Mesendoderm (in vitro differentiated cells): ENCODE results near the gene BTG1.

ENCODE experiments used
- DNase-seq: peaks from one replicate; pipeline ENCODE4 v3.0.0; 2013
- H2AK5ac ChIP-seq: 2 replicates; pipeline ENCODE4 v1.6.1; 2013; ENCODE audit warnings: low read length, inconsistent platforms
- H2BK120ac ChIP-seq: 2 replicates; pipeline ENCODE4 v1.6.1; 2013; ENCODE audit warnings: low read depth, mild to moderate bottlenecking, low read length, moderate library complexity, mixed read lengths
- H2BK15ac ChIP-seq: replicated peaks from 2 replicates; pipeline ENCODE4 v1.6.1; 2013; ENCODE audit warnings: low read depth, mild to moderate bottlenecking, moderate library complexity
- H2BK5ac ChIP-seq: 2 replicates; pipeline ENCODE4 v1.6.1; 2013; ENCODE audit warnings: low read length, inconsistent platforms
- H3K18ac ChIP-seq: 2 replicates; pipeline ENCODE4 v1.6.1; 2013; ENCODE audit warnings: mild to moderate bottlenecking, low read length, mixed read lengths
- H3K23ac ChIP-seq: one replicate; pipeline ENCODE4 v1.6.1; 2013; ENCODE audit warnings: low read length
- H3K27ac ChIP-seq: 2 replicates; pipeline ENCODE4 v1.5.1; 2013; ENCODE audit warnings: low read depth, mild to moderate bottlenecking, inconsistent platforms, low read length, moderate library complexity
- H3K27me3 ChIP-seq: 2 replicates; pipeline ENCODE4 v1.6.1; 2013; ENCODE audit warnings: low read length, control low read depth, mild to moderate bottlenecking, inconsistent platforms; ENCODE audit not compliant: insufficient read depth, poor library complexity
- H3K36me3 ChIP-seq: 2 replicates; pipeline ENCODE4 v1.6.1; 2013; ENCODE audit warnings: low read length, inconsistent platforms; ENCODE audit not compliant: control insufficient read depth, insufficient read depth
- H3K4ac ChIP-seq: one replicate; pipeline ENCODE4 v1.6.1; 2013; ENCODE audit warnings: low read depth, mild to moderate bottlenecking, low read length, moderate library complexity
- H3K4me1 ChIP-seq: 2 replicates; pipeline ENCODE4 v1.6.1; 2013; ENCODE audit warnings: low read depth, low read length, inconsistent platforms; ENCODE audit not compliant: control insufficient read depth
- H3K4me2 ChIP-seq: 2 replicates; pipeline ENCODE4 v1.6.1; 2013; ENCODE audit warnings: low read length
- H3K4me3 ChIP-seq: 2 replicates; pipeline ENCODE4 v1.5.1; 2013; ENCODE audit warnings: mild to moderate bottlenecking, low read length
- H3K56ac ChIP-seq: one replicate; pipeline ENCODE4 v1.6.1; 2013; ENCODE audit warnings: low read length
- H3K79me1 ChIP-seq: 2 replicates; pipeline ENCODE4 v1.6.1; 2013; ENCODE audit warnings: low read length, inconsistent platforms
- H3K79me2 ChIP-seq: 2 replicates; pipeline ENCODE4 v1.6.1; 2013; ENCODE audit warnings: mild to moderate bottlenecking, low read length; ENCODE audit not compliant: control insufficient read depth, insufficient read depth
- H3K9ac ChIP-seq: 2 replicates; pipeline ENCODE4 v1.6.1; 2013; ENCODE audit warnings: low read length, inconsistent platforms
- H4K5ac ChIP-seq: one replicate; pipeline ENCODE4 v1.6.1; 2013; ENCODE audit warnings: low read length
- H4K8ac ChIP-seq: one replicate; pipeline ENCODE4 v1.6.1; 2013; ENCODE audit warnings: low read depth, mild to moderate bottlenecking, control low read depth, low read length, moderate library complexity
- WGBS: extraction: QIAGEN DNeasy Blood & Tissue Kit; methylation state at CpG from one replicate; pipeline ENCODE4 v1.1.7; 2013; ENCODE audit warnings: low lambda C conversion rate, missing lambda C conversion rate; ENCODE audit not compliant: insufficient coverage; ENCODE audit errors: extremely low coverage; 5-methylcytosine and 5-hydroxymethylcytosine counted together

The BTG1 gene

DNA sequence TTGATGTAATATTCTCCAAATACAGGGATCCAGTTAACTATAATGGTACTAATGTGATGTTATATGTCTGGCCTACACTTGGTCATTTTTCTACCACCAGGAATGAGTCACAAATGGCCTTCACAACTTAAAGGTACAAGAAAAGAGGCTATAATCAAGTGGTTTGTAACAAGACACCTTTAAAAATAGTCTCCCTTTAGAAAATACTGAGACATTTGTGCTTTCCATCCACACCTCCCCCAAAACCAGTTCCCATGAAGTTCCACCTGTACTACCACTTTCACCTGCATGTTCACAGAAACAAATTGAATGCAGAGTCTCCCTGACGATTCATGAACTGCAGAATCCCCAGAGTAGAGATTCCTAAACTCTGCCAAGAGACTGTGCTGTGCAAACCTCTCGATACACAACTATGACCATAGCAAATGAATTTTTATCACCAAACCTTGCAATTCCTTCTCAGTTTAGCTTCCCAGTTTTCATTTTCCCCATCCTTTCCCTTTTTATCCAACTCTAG, 6.0 kb downstream of the BTG1 start:
- no peak overlapping the region for H3K23ac ChIP-seq
- peaks cover 8% of the 10 kb centered on the region for H3K79me1 ChIP-seq
- no peak overlapping the region for H2BK15ac ChIP-seq
- H3K79me2 ChIP-seq, result peaks cover 48% of the 10 kb centered on the region
- H3K9ac ChIP-seq, result no peak overlapping the region
- no peak overlapping the region for H2AK5ac ChIP-seq
- no peak overlapping the region for H3K56ac ChIP-seq
- no peak overlapping the region for H4K5ac ChIP-seq
- no peaks in the 10 kb centered on the region for H3K36me3 ChIP-seq
- H3K4me2 ChIP-seq, result no peak overlapping the region
- no CpG with 5 or more reads among the region's 2 CpGs for WGBS
- H3K4me3 ChIP-seq, result no peak overlapping the region
- no peak overlapping the region for H3K18ac ChIP-seq
- H2BK120ac ChIP-seq, result no peak overlapping the region
- H2BK5ac ChIP-seq, result no peak overlapping the region
- H3K4ac ChIP-seq, result no peak overlapping the region
- no peaks in the 10 kb centered on the region for H3K4me1 ChIP-seq
- no peaks in the 10 kb centered on the region for H3K27me3 ChIP-seq
- H4K8ac ChIP-seq, result no peak overlapping the region
- no peak for DNase-seq
- H3K27ac ChIP-seq, result no peak overlapping the region

DNA sequence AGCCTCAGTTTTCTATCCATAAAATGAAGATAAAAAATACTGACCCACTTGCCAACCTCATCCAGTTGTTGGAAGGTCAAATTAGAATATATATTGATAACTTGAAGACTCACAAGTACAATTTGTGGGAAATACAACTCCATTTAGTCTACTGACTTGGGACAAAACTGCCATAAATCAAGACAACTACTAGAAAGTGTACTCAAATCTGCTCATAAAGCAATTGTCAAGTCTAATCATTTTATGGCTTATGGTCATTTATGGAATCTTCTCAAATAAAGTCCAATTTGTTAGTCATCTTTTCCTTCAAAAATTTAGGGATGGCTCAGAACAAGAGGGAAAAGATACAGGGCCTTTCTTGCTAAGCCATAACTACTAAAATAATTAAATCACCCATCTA, 7.0 kb downstream of the BTG1 start:
- Histone ChIP-seq H3K56ac (no peak overlapping the region), H3K4ac (no peak overlapping the region), H3K27me3 (no peaks in the 10 kb centered on the region), H2BK15ac (no peak overlapping the region), H3K23ac (no peak overlapping the region), H3K79me2 (peaks cover 40% of the 10 kb centered on the region), H3K4me3 (no peak overlapping the region), H3K27ac (no peak overlapping the region), H2BK5ac (no peak overlapping the region), H3K79me1 (peaks cover 8% of the 10 kb centered on the region), H3K9ac (no peak overlapping the region), H3K4me2 (no peak overlapping the region), H3K4me1 (no peaks in the 10 kb centered on the region), H3K36me3 (no peaks in the 10 kb centered on the region), H2BK120ac (no peak overlapping the region), H4K8ac (no peak overlapping the region), H4K5ac (no peak overlapping the region), H2AK5ac (no peak overlapping the region), H3K18ac (no peak overlapping the region)
- no peak for DNase-seq

DNA sequence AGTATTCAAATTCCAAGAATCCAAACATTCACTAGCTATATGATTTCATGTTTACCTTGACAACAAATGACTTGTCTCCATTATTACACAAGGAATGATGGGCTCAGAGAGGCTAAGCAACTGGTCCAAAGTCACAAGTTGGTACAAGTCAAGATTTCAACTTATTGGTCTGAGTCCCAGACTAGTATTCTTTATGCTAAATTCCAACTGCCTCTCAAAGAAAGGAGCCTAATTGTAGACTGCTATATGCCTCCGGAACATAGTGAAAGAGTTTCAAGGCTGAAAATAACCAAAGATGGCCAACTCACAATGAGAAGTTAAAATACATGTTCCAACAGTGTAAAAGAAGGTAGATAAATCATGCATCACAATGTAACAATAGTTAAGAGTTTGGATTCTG, 7.5 kb downstream of the BTG1 start:
- no CpG with 5 or more reads among the region's 1 CpG for WGBS

DNA sequence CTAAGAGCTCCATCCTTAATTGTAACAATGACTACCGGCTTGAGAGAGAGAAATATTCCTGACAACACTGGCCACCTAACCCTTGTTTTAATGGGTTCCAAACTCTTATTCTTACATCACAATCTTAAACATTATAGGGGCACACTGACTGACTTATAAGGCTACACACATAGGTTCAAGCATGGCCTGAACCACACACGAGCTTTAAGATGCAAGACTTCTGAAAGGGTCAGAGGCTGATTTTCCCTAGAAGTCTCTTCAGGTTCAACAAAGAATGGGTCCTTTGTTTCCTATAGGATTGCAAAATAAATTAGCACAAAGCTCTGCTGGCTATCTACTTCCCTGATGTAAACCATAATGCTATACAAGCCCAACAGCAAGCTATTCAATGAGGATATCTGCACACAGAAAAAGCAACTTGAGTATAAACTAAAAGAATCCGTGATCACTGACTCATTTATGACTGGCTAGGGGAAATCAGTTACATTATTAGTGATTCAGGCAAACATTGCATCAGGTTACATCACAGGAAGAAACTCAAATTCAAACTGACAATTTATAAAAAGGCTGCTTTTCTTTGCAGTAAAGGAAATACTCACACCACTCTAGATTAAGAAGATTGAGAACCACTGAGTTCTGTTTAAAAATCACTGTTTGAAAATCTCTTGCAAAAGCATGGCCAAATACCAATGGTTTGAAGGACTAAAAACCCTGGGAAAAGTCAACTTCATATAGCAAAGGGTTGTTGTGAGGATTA, 8.5 kb downstream of the BTG1 start:
- no peak overlapping the region for H3K4me2 ChIP-seq
- no peaks in the 10 kb centered on the region for H3K36me3 ChIP-seq
- H3K56ac ChIP-seq, result no peak overlapping the region
- H3K27me3 ChIP-seq, result no peaks in the 10 kb centered on the region
- H2BK15ac ChIP-seq, result no peak overlapping the region
- no peak overlapping the region for H3K9ac ChIP-seq
- no CpG with 5 or more reads among the region's 3 CpGs for WGBS
- DNase-seq, result no peak
- H3K18ac ChIP-seq, result no peak overlapping the region
- no peak overlapping the region for H4K8ac ChIP-seq
- no peak overlapping the region for H3K4ac ChIP-seq
- H3K79me2 ChIP-seq, result peaks cover 37% of the 10 kb centered on the region
- H4K5ac ChIP-seq, result no peak overlapping the region
- no peak overlapping the region for H2BK5ac ChIP-seq
- no peak overlapping the region for H3K4me3 ChIP-seq
- no peak overlapping the region for H3K23ac ChIP-seq
- H3K4me1 ChIP-seq, result no peaks in the 10 kb centered on the region
- H3K79me1 ChIP-seq, result peaks cover 11% of the 10 kb centered on the region
- no peak overlapping the region for H2BK120ac ChIP-seq
- no peak overlapping the region for H3K27ac ChIP-seq
- H2AK5ac ChIP-seq, result no peak overlapping the region

More for the DNA sequence above, 7.5 kb downstream of the BTG1 start:
- Histone ChIP-seq H4K5ac (no peak overlapping the region), H3K18ac (no peak overlapping the region), H3K56ac (no peak overlapping the region), H2AK5ac (no peak overlapping the region), H3K79me1 (peaks cover 11% of the 10 kb centered on the region), H3K4me2 (no peak overlapping the region), H3K27ac (no peak overlapping the region), H3K4me1 (no peaks in the 10 kb centered on the region), H4K8ac (no peak overlapping the region), H2BK5ac (no peak overlapping the region), H3K23ac (no peak overlapping the region), H3K27me3 (no peaks in the 10 kb centered on the region), H3K36me3 (no peaks in the 10 kb centered on the region), H3K4ac (no peak overlapping the region), H2BK15ac (no peak overlapping the region), H3K9ac (no peak overlapping the region), H3K4me3 (no peak overlapping the region), H2BK120ac (no peak overlapping the region), H3K79me2 (peaks cover 37% of the 10 kb centered on the region)
- no peak for DNase-seq

DNA sequence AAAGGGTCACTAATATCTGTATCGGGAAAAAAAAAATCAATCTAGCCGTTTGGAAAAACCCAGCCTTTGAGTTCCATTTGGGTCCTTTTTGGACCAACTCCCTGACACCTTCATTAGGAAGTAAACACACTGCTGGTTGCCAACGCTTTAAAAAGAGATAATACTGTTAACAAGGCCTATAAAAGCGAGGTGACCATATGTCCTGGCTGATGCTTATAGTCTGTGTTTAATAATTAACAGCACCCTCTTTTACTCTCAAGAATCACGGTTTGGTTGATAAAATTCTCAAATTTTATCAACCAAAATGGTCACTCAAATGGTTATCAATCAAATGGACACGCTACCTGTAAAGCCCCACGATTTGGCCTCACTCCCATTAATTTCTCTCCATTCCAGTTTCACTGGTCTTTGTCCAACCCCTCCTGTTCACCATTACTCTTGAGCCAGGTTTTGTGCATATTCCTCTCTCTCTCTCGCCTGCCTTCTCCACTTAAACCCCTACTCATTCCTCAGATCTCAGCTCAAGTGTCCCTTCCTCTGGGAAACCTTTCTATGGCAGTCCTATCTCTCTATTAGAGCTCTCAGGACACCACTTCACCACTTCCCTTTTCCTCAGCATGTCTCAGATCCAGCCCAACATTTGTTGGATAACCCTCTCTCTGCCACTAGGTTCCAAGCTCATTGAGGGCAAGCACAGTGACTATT, 9.5 kb downstream of the BTG1 start:
- peaks cover 11% of the 10 kb centered on the region for H3K79me1 ChIP-seq
- no peak overlapping the region for H2BK120ac ChIP-seq
- no peak overlapping the region for H3K23ac ChIP-seq
- peaks cover 34% of the 10 kb centered on the region for H3K79me2 ChIP-seq
- no peak overlapping the region for H2BK5ac ChIP-seq
- no peak overlapping the region for H3K27ac ChIP-seq
- H3K4ac ChIP-seq, result no peak overlapping the region
- no peak overlapping the region for H3K18ac ChIP-seq
- no peak overlapping the region for H3K56ac ChIP-seq
- no peak overlapping the region for H4K8ac ChIP-seq
- H3K4me3 ChIP-seq, result no peak overlapping the region
- no CpG with 5 or more reads among the region's 8 CpGs for WGBS
- no peak overlapping the region for H3K9ac ChIP-seq
- no peaks in the 10 kb centered on the region for H3K36me3 ChIP-seq
- no peak for DNase-seq
- no peak overlapping the region for H3K4me2 ChIP-seq
- H2BK15ac ChIP-seq, result no peak overlapping the region
- H4K5ac ChIP-seq, result no peak overlapping the region
- H3K4me1 ChIP-seq, result no peaks in the 10 kb centered on the region
- no peak overlapping the region for H2AK5ac ChIP-seq
- no peaks in the 10 kb centered on the region for H3K27me3 ChIP-seq
